ENCODE results near the gene ALKBH5. TPM values are rescaled to one million over a fixed set of nuclear protein-coding genes. Genes with fewer than 3 reads are reported as not detected.

ALKBH5 gene
- polyA plus RNA-seq, 1 of the 3 experiments (the other 2 are of a cell fraction), result 41.0 TPM

DNA sequence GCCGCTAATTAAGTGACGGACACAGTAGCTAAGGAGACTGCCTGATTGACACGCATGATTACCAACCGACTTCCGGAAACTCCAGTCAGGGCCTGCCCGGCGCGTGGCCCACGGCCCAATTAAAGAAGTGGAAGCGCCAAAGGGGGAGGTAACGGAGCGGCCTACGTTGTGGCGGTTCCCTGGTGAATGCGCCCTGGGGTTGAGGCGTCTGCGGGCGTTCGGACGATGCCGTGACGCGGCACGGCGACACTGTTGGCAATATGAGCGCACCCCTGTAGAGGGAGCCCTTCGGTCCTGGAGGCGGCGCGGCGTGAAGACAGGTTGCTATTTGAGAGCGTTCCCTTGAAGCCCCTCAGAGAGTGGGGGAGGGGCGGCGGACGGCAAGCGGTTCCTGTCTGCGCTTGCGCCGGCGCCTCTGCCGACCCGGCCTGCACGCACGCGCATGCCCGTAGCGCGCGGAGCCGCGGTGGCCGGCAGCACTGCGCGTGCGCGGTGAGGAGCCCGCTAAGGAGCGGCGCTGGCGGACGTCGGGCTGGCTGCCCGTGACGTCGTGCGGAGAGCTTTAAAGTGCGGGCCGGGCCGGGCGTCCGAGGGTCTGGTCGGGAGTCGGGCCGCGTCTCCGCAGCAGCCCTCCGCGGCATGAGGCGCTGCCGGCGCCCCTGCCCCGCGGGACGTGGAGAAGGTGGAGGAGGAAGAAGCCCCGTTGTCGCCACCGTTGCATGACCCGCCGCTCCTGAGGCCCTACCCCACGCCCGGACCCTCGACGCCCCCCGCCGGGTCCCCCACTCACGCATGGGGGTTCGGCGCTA lies at the start of gene ALKBH5 (continued):
- TF ChIP-seq, protein P1, sequence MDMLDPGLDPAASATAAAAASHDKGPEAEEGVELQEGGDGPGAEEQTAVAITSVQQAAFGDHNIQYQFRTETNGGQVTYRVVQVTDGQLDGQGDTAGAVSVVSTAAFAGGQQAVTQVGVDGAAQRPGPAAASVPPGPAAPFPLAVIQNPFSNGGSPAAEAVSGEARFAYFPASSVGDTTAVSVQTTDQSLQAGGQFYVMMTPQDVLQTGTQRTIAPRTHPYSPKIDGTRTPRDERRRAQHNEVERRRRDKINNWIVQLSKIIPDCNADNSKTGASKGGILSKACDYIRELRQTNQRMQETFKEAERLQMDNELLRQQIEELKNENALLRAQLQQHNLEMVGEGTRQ (IDR thresholded peaks at IDR 0.05; ENCODE audit: borderline replicate concordance, low read depth, low read length), result no peak
- TF ChIP-seq GABPA (IDR thresholded peaks at IDR 0.05; ENCODE audit: low read depth) (0 out of 2 replicates have a peak, but pooled peaks have one; percentile 35), GATA2 (CRISPR knock-in tag; IDR thresholded peaks at IDR 0.05) (no peak), SIN3A (IDR thresholded peaks at IDR 0.05; ENCODE audit: borderline replicate concordance, low read depth, low read length) (no peak), TCF12 (IDR thresholded peaks at IDR 0.05) (no peak; the same call in 1 of the 2 replicates), TAF1 (IDR thresholded peaks at IDR 0.05; ENCODE audit: borderline replicate concordance, low read depth, low read length) (no peak), TEAD4 (IDR thresholded peaks at IDR 0.05; ENCODE audit: borderline replicate concordance, insufficient read depth) (no peak), RXRA (IDR thresholded peaks at IDR 0.05; ENCODE audit: borderline replicate concordance, low read depth) (no peak), EP300 (IDR thresholded peaks at IDR 0.05; ENCODE audit: borderline replicate concordance in 1 of 2, low read depth in 1 of 2, low read length in 1 of 2) (no peak), YY1 (IDR thresholded peaks at IDR 0.05; ENCODE audit: low read depth) (no peak)
- TF ChIP-seq, protein P2, sequence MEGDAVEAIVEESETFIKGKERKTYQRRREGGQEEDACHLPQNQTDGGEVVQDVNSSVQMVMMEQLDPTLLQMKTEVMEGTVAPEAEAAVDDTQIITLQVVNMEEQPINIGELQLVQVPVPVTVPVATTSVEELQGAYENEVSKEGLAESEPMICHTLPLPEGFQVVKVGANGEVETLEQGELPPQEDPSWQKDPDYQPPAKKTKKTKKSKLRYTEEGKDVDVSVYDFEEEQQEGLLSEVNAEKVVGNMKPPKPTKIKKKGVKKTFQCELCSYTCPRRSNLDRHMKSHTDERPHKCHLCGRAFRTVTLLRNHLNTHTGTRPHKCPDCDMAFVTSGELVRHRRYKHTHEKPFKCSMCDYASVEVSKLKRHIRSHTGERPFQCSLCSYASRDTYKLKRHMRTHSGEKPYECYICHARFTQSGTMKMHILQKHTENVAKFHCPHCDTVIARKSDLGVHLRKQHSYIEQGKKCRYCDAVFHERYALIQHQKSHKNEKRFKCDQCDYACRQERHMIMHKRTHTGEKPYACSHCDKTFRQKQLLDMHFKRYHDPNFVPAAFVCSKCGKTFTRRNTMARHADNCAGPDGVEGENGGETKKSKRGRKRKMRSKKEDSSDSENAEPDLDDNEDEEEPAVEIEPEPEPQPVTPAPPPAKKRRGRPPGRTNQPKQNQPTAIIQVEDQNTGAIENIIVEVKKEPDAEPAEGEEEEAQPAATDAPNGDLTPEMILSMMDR (IDR thresholded peaks at IDR 0.05), result peak; percentile 40

DNA sequence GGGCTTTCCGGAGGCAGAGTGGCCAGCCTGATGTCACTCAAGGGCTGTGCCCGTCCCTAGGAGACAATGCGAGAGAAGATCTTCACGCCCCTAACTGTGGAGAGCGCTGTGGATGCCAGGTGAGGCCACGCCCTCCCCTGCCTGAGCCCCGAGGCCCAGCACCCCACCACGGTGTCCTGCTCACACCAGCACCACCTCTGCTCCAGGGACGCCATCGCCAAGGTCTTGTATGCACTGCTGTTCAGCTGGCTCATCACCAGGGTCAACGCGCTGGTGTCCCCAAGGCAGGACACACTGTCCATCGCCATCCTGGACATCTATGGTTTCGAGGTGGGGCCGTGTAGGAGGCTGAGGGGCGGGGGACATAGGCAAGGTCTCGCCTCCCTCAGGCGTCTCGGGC lies 47.3 kb upstream of the ALKBH5 start:
- ChIA-PET CTCF (interaction anchor here (2.6 kb wide), 1 partner anchor 16 kb away, joined by 7 read pairs; no protein-coding TSS in a partner anchor), POLR2A (no interaction called here)
- no peaks in the 10 kb centered on the region for H3K36me3 ChIP-seq (replicated peaks in 1 of 2; ENCODE audit: control insufficient read depth in 1 of 2, insufficient read depth in 2 of 2, low read length in 1 of 2)
- TF ChIP-seq, protein P3, sequence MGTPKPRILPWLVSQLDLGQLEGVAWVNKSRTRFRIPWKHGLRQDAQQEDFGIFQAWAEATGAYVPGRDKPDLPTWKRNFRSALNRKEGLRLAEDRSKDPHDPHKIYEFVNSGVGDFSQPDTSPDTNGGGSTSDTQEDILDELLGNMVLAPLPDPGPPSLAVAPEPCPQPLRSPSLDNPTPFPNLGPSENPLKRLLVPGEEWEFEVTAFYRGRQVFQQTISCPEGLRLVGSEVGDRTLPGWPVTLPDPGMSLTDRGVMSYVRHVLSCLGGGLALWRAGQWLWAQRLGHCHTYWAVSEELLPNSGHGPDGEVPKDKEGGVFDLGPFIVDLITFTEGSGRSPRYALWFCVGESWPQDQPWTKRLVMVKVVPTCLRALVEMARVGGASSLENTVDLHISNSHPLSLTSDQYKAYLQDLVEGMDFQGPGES (IDR thresholded peaks at IDR 0.05; ENCODE audit: low read depth, low read length), result no peak
- TF ChIP-seq YY1 (IDR thresholded peaks at IDR 0.05; ENCODE audit: low read depth) (no peak), GATA2 (CRISPR knock-in tag; IDR thresholded peaks at IDR 0.05) (no peak), JUND (IDR thresholded peaks at IDR 0.05) (no peak), SMC3 (IDR thresholded peaks at IDR 0.05; ENCODE audit: low read depth, low read length) (no peak), EP300 (IDR thresholded peaks at IDR 0.05; ENCODE audit: borderline replicate concordance in 1 of 2, low read depth in 1 of 2, low read length in 1 of 2) (no peak)
- TF ChIP-seq, protein P2 (IDR thresholded peaks at IDR 0.05), result no peak
- TF ChIP-seq, protein P4, sequence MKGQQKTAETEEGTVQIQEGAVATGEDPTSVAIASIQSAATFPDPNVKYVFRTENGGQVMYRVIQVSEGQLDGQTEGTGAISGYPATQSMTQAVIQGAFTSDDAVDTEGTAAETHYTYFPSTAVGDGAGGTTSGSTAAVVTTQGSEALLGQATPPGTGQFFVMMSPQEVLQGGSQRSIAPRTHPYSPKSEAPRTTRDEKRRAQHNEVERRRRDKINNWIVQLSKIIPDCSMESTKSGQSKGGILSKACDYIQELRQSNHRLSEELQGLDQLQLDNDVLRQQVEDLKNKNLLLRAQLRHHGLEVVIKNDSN (IDR thresholded peaks at IDR 0.05; ENCODE audit: borderline replicate concordance, low read depth), result no peak
- TF ChIP-seq, protein P5, sequence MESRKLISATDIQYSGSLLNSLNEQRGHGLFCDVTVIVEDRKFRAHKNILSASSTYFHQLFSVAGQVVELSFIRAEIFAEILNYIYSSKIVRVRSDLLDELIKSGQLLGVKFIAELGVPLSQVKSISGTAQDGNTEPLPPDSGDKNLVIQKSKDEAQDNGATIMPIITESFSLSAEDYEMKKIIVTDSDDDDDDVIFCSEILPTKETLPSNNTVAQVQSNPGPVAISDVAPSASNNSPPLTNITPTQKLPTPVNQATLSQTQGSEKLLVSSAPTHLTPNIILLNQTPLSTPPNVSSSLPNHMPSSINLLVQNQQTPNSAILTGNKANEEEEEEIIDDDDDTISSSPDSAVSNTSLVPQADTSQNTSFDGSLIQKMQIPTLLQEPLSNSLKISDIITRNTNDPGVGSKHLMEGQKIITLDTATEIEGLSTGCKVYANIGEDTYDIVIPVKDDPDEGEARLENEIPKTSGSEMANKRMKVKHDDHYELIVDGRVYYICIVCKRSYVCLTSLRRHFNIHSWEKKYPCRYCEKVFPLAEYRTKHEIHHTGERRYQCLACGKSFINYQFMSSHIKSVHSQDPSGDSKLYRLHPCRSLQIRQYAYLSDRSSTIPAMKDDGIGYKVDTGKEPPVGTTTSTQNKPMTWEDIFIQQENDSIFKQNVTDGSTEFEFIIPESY (IDR thresholded peaks at IDR 0.05; ENCODE audit: borderline replicate concordance, low read depth), result no peak
- TF ChIP-seq, protein P6, sequence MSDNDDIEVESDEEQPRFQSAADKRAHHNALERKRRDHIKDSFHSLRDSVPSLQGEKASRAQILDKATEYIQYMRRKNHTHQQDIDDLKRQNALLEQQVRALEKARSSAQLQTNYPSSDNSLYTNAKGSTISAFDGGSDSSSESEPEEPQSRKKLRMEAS (IDR thresholded peaks at IDR 0.05; ENCODE audit: low read depth), result no peak
- H3K79me2 ChIP-seq (ENCODE audit: insufficient read depth), result no peaks in the 10 kb centered on the region
- no peaks in the 10 kb centered on the region for H3K9me3 ChIP-seq
- H3K4me2 ChIP-seq, result no peak overlapping the region
- WGBS (ENCODE audit: low lambda C conversion rate), result 49% methylated on average over 12 of the region's 19 CpGs
- no peaks in the 10 kb centered on the region for H4K20me1 ChIP-seq (ENCODE audit: insufficient read depth)
- H3F3A ChIP-seq (replicated peaks; ENCODE audit: insufficient read depth), result peaks cover 3% of the 10 kb centered on the region
- no peaks in the 10 kb centered on the region for H3K9me2 ChIP-seq
- H3K4me3 ChIP-seq (ENCODE audit: low read depth in 2 of 2, low read length in 1 of 2), result no peak overlapping the region
- no peak for DNase-seq
- H2AFZ ChIP-seq (ENCODE audit: low read depth), result no peak overlapping the region
- H3K27ac ChIP-seq (ENCODE audit: low read depth in 2 of 2, low read length in 1 of 2), result peak overlapping the region in 1 of 2 experiments; percentile 55; a peak in 1 of 4 replicates
- no peaks in the 10 kb centered on the region for H3K27me3 ChIP-seq (ENCODE audit: insufficient read depth)
- no peak overlapping the region for H3K9ac ChIP-seq
- H3K4me1 ChIP-seq (ENCODE audit: control insufficient read depth in 1 of 2, insufficient read depth in 2 of 2, low read depth in 1 of 2, low read length in 1 of 2), result peaks cover 0 to 16% of the 10 kb centered on the region in 2 experiments; a peak in 1 of 4 replicates
